HEK293T (cell line): ENCODE results near the gene TMEM95.
"Not testable (repeated sequence)": the region's sequence is repeated elsewhere in the genome, so short reads cannot be mapped to it uniquely, and the experiment has no call there.

Source experiments
- BHLHE40 ChIP-seq: fragments of 450-650 bp; IDR thresholded peaks from 2 replicates; pipeline ENCODE4 v1.6.1; 2016; ENCODE audit warnings: mild to moderate bottlenecking, moderate library complexity, borderline replicate concordance
- SUZ12 ChIP-seq: fragments of 450-650 bp; IDR thresholded peaks from 2 replicates; pipeline ENCODE4 v1.6.1; 2016; ENCODE audit warnings: mild to moderate bottlenecking
- TF ChIP-seq, protein P1 (sequence below): fragments of 450-650 bp; IDR thresholded peaks from 2 replicates; pipeline ENCODE4 v1.6.1; 2016

DNA sequence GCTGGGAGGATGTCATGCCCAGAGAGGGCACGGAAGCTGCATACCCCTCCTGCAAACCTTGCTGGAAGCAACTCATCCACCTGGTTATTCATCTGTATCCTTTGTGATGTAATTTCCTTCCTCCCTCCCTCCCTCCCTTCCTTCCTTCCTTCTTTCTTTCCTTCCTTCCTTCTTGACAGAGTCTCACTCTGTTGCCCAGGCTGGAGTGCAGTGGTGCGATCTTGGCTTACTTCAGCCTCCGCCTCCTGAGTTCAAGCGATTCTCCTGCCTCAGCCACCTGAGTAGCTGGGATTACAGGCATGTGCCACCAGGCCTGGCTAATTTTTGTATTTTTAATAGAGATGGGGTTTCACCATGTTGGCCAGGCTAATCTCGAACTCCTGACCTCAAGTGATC is 13.6 kb downstream of the TMEM95 start:
- TF ChIP-seq, protein P1, sequence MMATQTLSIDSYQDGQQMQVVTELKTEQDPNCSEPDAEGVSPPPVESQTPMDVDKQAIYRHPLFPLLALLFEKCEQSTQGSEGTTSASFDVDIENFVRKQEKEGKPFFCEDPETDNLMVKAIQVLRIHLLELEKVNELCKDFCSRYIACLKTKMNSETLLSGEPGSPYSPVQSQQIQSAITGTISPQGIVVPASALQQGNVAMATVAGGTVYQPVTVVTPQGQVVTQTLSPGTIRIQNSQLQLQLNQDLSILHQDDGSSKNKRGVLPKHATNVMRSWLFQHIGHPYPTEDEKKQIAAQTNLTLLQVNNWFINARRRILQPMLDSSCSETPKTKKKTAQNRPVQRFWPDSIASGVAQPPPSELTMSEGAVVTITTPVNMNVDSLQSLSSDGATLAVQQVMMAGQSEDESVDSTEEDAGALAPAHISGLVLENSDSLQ: not testable (repeated sequence)
- not testable (repeated sequence) for TF ChIP-seq BHLHE40, SUZ12
